ENCODE data around the gene HEPACAM. TPM values are rescaled to one million over a fixed set of nuclear protein-coding genes. Genes with fewer than 3 reads are reported as not detected.

HEPACAM gene
- total RNA-seq, 1 donor from 2014 or later, result not detected

- no peak overlapping the region for H3K27ac ChIP-seq
- H3K9me3 ChIP-seq, result no peaks in the 10 kb centered on the region
- H3K36me3 ChIP-seq, result peaks cover 7% of the 10 kb centered on the region
- TF ChIP-seq CTCF (IDR thresholded peaks at IDR 0.05), result no peak
- DNase-seq, result no peak
- H3K4me1 ChIP-seq, result peaks cover 72% of the 10 kb centered on the region
- H3K27me3 ChIP-seq (ENCODE audit: low read depth), result no peaks in the 10 kb centered on the region
- intact Hi-C loops (cut with DNase I), result no loop called here
- ATAC-seq, result no peak
- no peak overlapping the region for H3K4me3 ChIP-seq
Measured at GRCh38 chr11:124886978-124887666, 48.7 kb downstream of the HEPACAM start.

DNA sequence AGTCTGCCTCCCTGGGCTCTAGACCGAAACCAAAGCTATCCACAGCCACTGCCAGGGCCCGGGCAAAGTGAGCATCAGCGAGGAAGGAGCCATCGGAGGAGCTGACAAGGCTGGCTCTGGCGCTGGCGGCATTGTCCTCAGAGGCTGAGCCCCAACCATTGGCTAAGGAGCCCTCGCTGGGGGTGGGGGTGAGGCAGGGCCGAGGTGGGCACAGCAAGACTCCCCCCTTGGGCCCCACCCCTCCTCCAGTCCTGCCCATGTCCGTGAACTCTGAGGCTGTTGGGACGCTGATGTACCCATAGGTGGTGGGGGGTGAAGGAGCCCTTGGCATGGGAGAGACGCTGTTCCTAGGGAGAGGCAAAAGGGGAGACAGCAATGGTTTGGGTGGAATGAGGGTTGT is 49.4 kb downstream of the HEPACAM start:
- Histone ChIP-seq H3K4me3 (no peak overlapping the region), H3K36me3 (peaks cover 7% of the 10 kb centered on the region), H3K27ac (no peak overlapping the region), H3K27me3 (ENCODE audit: low read depth) (no peaks in the 10 kb centered on the region), H3K9me3 (no peaks in the 10 kb centered on the region), H3K4me1 (peaks cover 69% of the 10 kb centered on the region)
- DNase-seq, result no peak
- ATAC-seq, result no peak
- intact Hi-C loops (cut with DNase I), result no loop called here
- no peak for TF ChIP-seq CTCF (IDR thresholded peaks at IDR 0.05)

DNA sequence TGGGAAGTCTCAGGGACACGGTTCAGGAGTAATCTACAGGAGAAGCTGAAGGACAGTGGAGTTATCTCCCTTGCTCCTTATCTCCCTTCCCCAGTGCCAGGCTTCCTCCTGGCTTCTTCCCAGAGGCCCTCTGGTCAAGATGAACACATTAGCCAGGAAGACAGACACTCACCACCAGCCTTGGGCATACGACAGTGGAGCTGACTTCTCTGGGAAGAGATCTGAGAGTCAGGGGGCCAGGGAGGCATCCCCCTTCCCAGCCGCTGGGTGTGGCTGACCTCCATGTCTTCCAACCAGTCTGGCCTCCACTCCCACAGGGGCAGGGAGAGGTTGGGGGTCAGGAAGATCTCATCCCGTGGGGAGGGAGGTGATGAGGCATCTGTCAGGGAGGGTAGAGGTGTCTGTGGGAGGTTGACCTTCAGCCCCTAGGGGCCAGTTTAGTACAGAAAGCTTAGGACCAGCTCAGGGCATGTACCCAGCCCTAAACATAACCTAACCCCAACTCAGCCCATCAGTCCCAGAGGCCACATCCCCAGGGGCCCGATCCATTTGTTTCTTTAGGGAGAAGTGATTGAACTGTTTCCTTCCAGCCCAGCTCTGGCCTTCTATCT is 50.9 kb downstream of the HEPACAM start:
- H3K4me3 ChIP-seq, result no peak overlapping the region
- ATAC-seq (no peak), DNase-seq (no peak)
- H3K36me3 ChIP-seq, result peaks cover 7% of the 10 kb centered on the region
- TF ChIP-seq CTCF (IDR thresholded peaks at IDR 0.05), result no peak
- H3K4me1 ChIP-seq, result peaks cover 54% of the 10 kb centered on the region
- no peak overlapping the region for H3K27ac ChIP-seq
- H3K9me3 ChIP-seq, result no peaks in the 10 kb centered on the region
- intact Hi-C loops (cut with DNase I), result no loop called here
- H3K27me3 ChIP-seq (ENCODE audit: low read depth), result no peaks in the 10 kb centered on the region

- no peaks in the 10 kb centered on the region for H3K27me3 ChIP-seq (ENCODE audit: low read depth)
- H3K36me3 ChIP-seq, result peaks cover 7% of the 10 kb centered on the region
- H3K9me3 ChIP-seq, result no peaks in the 10 kb centered on the region
- H3K4me3 ChIP-seq, result no peak overlapping the region
- no peak for TF ChIP-seq CTCF (IDR thresholded peaks at IDR 0.05)
- no peak for ATAC-seq
- intact Hi-C loops (cut with DNase I), result no loop called here
- no peak overlapping the region for H3K27ac ChIP-seq
- no peak for DNase-seq
- H3K4me1 ChIP-seq, result peaks cover 48% of the 10 kb centered on the region
Measured at GRCh38 chr11:124884340-124884739, 51.5 kb downstream of the HEPACAM start.

DNA sequence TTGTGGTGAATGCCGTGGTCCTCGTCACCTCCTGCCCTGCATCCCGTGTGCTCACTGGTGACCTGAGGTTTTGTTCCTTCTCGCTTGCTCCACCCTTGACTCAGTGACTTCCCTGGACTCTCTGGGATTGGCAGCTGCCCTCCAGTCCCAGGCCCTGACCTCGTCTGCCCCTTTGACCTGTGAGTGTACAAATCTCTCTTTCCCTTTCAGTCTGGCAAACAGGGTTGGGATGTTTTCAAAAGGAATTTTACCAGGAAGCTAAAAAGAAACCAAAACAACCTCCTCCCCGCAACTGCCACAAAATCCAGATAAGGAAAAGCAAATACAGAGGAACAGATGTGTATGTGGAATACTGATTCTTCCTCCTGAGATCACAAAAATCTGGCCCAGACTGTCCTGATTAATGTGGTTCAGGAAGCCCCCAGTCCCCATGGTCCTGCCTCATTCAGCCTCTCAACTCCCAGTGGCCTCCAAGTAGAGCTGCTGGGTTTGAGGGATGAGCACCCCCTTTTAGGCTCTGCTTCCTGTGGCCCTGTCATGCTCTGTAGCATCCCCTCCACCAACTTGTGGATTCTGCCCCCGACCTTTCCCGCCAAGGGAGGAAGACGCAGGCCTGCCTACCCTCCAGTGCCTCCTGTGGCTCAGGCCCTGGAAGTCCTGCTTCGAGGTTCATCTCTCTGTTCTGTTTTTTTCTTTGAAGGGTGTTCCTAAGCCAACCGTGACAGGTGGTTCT is 53.3 kb downstream of the HEPACAM start:
- intact Hi-C loops (cut with DNase I), result no loop called here
- DNase-seq (no peak), ATAC-seq (peak in 1 of 2 donors; percentile 18)
- Histone ChIP-seq H3K36me3 (peaks cover 7% of the 10 kb centered on the region), H3K27me3 (ENCODE audit: low read depth) (no peaks in the 10 kb centered on the region), H3K27ac (peak overlapping the region; percentile 63), H3K4me3 (no peak overlapping the region), H3K9me3 (no peaks in the 10 kb centered on the region), H3K4me1 (peaks cover 38% of the 10 kb centered on the region)
- TF ChIP-seq CTCF (IDR thresholded peaks at IDR 0.05), result no peak
